CD4-positive, alpha-beta T cell (primary cell): ENCODE measurements around the gene TFG. TPM values are rescaled to one million over a fixed set of nuclear protein-coding genes. Genes with fewer than 3 reads are reported as not detected.
A peak's percentile ranks its signal among the peaks of the same experiment; 100 is the strongest.

ENCODE experiments used
- ATAC-seq: fragments of 200-7000 bp; cut with Tn5 transposase; one replicate; pipeline ENCODE4 v1.10.0; 2022; ENCODE audit warnings: mild to moderate bottlenecking; ENCODE audit not compliant: poor library complexity
- CTCF ChIA-PET: fragments of 350-600 bp; sonication (Branson Sonifier 250); formaldehyde crosslinking; loops from one replicate; lab custom pipeline; 2021; ENCODE audit warnings: antibody characterized with exemption, inconsistent platforms; lab: Charles Lee
- POLR2A ChIA-PET: fragments of 350-600 bp; sonication (Branson Sonifier 250); formaldehyde crosslinking; loops from one replicate; lab custom pipeline; 2021; ENCODE audit warnings: antibody characterized with exemption, inconsistent platforms; lab: Charles Lee
- DNase-seq, 14 experiments: peaks; one replicate each; pipeline ENCODE4 v3.0.0-alpha.2; 2013 to 2020; ENCODE audit warnings: mixed read lengths in 2 of 14
- H3K27ac ChIP-seq, 2 donors: one replicate each; pipeline versions ENCODE4 v1.5.1 to v1.7.0; 2013; ENCODE audit warnings: low read length in 2 of 2, low read depth in 1 of 2, mild to moderate bottlenecking in 1 of 2
- H3K27me3 ChIP-seq, 2 experiments: 1 replicate in 1 of 2; 2 replicates in 1 of 2; pipeline versions ENCODE4 v1.6.1 to v1.7.0; 2013; ENCODE audit warnings: low read length in 2 of 2, control low read depth in 1 of 2, mild to moderate bottlenecking in 1 of 2, moderate library complexity in 1 of 2; ENCODE audit not compliant: insufficient read depth in 2 of 2, control insufficient read depth in 1 of 2
- H3K36me3 ChIP-seq: one replicate; pipeline ENCODE4 v1.6.1; 2013; ENCODE audit warnings: low read length, control low read depth; ENCODE audit not compliant: insufficient read depth
- H3K4me1 ChIP-seq: one replicate; pipeline ENCODE4 v1.6.1; 2013; ENCODE audit warnings: low read length, control low read depth; ENCODE audit not compliant: insufficient read depth
- H3K4me3 ChIP-seq: one replicate; pipeline ENCODE4 v1.5.1; 2013; ENCODE audit warnings: mild to moderate bottlenecking, low read length, moderate library complexity
- H3K9me3 ChIP-seq, 2 experiments: 1 replicate in 1 of 2; 2 replicates in 1 of 2; pipeline versions ENCODE4 v1.6.1 to v1.7.0; 2013; ENCODE audit warnings: low read length in 2 of 2, mild to moderate bottlenecking in 2 of 2, control low read depth in 1 of 2, moderate library complexity in 1 of 2; ENCODE audit not compliant: control insufficient read depth in 1 of 2, insufficient read depth in 1 of 2
- H3K27ac Mint-ChIP-seq: one replicate; pipeline ENCODE4 v1.8.0; 2020; ENCODE audit warnings: mixed read lengths
- H3K27me3 Mint-ChIP-seq: one replicate; pipeline ENCODE4 v1.8.0; 2021; ENCODE audit warnings: mixed read lengths
- H3K36me3 Mint-ChIP-seq: one replicate; pipeline ENCODE4 v1.8.0; 2021; ENCODE audit warnings: low read depth, mixed read lengths
- H3K4me1 Mint-ChIP-seq: one replicate; pipeline ENCODE4 v1.8.0; 2021; ENCODE audit warnings: low read depth, mixed read lengths
- H3K4me3 Mint-ChIP-seq: one replicate; pipeline ENCODE4 v1.8.0; 2020; ENCODE audit warnings: mild to moderate bottlenecking, mixed read lengths
- H3K9me3 Mint-ChIP-seq: one replicate; pipeline ENCODE4 v1.8.0; 2020; ENCODE audit warnings: mixed read lengths
- intact Hi-C, 2 experiments: fragments of 100-400 bp; cut with DNase I in 1 of 2; cut with micrococcal nuclease in 1 of 2; formaldehyde crosslinking; loops; one replicate each; pipeline versions ENCODE4 v1.15.1 to v1.9.0; 2023 to 2025; cut with DNase I, micrococcal nuclease
- total RNA-seq, 174 experiments: library from RNA in 2 of 174; stranded (reverse) in 2 of 174; gene quantifications; one replicate each; pipeline ENCODE4 v1.2.3 and lab custom pipeline; 2021 to 2026
- TF ChIP-seq, protein P1 (sequence below): fragments of 200-600 bp; IDR thresholded peaks from one replicate; pipeline ENCODE4 v1.8.0; 2022; ENCODE audit warnings: antibody characterized with exemption, mild to moderate bottlenecking

Gene TFG
- total RNA-seq, 2 experiments from 2014 or later, result 56.5 to 58.8 TPM

- peaks cover 35% of the 10 kb centered on the region for H3K4me1 Mint-ChIP-seq
- H3K27me3 ChIP-seq, result no peaks in the 10 kb centered on the region
- H3K4me1 ChIP-seq, result no peaks in the 10 kb centered on the region
- H3K4me3 Mint-ChIP-seq, result no peak overlapping the region
- H3K9me3 Mint-ChIP-seq, result no peaks in the 10 kb centered on the region
- DNase-seq (no peak), ATAC-seq (no peak)
- intact Hi-C loops, result no loop called here
- H3K27ac ChIP-seq, result no peak overlapping the region
- no peak overlapping the region for H3K27ac Mint-ChIP-seq
- H3K27me3 Mint-ChIP-seq, result no peaks in the 10 kb centered on the region
- POLR2A ChIA-PET, result no interaction called here
- TF ChIP-seq, protein P1, sequence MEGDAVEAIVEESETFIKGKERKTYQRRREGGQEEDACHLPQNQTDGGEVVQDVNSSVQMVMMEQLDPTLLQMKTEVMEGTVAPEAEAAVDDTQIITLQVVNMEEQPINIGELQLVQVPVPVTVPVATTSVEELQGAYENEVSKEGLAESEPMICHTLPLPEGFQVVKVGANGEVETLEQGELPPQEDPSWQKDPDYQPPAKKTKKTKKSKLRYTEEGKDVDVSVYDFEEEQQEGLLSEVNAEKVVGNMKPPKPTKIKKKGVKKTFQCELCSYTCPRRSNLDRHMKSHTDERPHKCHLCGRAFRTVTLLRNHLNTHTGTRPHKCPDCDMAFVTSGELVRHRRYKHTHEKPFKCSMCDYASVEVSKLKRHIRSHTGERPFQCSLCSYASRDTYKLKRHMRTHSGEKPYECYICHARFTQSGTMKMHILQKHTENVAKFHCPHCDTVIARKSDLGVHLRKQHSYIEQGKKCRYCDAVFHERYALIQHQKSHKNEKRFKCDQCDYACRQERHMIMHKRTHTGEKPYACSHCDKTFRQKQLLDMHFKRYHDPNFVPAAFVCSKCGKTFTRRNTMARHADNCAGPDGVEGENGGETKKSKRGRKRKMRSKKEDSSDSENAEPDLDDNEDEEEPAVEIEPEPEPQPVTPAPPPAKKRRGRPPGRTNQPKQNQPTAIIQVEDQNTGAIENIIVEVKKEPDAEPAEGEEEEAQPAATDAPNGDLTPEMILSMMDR, result no peak
- peaks cover 94% of the 10 kb centered on the region for H3K36me3 Mint-ChIP-seq
- no peak overlapping the region for H3K4me3 ChIP-seq
- H3K36me3 ChIP-seq, result peaks cover 64% of the 10 kb centered on the region
- H3K9me3 ChIP-seq, result no peaks in the 10 kb centered on the region
- CTCF ChIA-PET, result no interaction called here
Observed at GRCh38 chr3:100720426-100720825, 11.1 kb downstream of the TFG start.

DNA sequence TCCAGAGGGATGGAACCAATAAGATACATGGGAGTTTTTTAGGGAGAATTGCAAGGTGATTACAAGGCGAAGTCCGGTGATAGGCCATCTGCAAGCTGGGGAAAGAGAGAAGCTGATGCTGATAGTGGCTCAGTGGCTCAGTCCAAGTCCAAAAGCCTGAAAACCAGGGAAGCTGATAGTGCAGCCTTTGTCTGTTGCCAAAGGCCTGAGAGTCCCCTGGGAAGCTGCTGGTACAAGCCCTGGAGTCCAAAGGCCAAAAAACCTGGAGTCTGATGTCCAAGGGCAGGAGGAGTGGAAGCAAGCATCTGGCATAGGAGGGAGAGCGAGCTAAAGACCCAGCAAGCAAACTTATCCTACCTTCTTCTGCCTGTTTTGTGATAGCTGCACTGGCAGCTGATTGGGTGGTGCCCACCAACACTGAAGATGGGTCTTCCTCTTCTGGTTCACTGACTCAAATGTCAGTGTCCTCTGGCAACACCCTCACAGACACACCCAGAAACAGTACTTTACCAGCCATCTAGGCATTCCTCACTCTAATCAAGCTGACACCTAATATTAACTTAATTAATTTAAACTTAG, 16.7 kb downstream of the TFG start:
- Mint-ChIP-seq H3K36me3 (peaks cover 95% of the 10 kb centered on the region), H3K4me3 (no peak overlapping the region), H3K27me3 (no peaks in the 10 kb centered on the region), H3K27ac (peak overlapping the region; percentile 55), H3K9me3 (no peaks in the 10 kb centered on the region), H3K4me1 (peaks cover 25% of the 10 kb centered on the region)
- intact Hi-C loops, result no loop called here
- ChIA-PET POLR2A (interaction anchor here (1.1 kb wide), 1 partner anchor 17 kb away, joined by 3 read pairs; the partner anchor contains the start of gene TFG), CTCF (interaction anchor here (1.0 kb wide), 1 partner anchor 773 kb away, joined by 3 read pairs; no protein-coding TSS in a partner anchor)
- ATAC-seq (no peak), DNase-seq (no peak)
- Histone ChIP-seq H3K36me3 (peaks cover 58% of the 10 kb centered on the region), H3K27ac (no peak overlapping the region), H3K4me1 (no peaks in the 10 kb centered on the region), H3K4me3 (no peak overlapping the region), H3K27me3 (no peaks in the 10 kb centered on the region), H3K9me3 (no peaks in the 10 kb centered on the region)
- TF ChIP-seq, protein P1, result no peak

- intact Hi-C loops, result no loop called here
- no peaks in the 10 kb centered on the region for H3K27me3 ChIP-seq
- H3K4me1 Mint-ChIP-seq, result peaks cover 25% of the 10 kb centered on the region
- H3K9me3 Mint-ChIP-seq, result no peaks in the 10 kb centered on the region
- H3K27ac ChIP-seq, result no peak overlapping the region
- DNase-seq (no peak), ATAC-seq (no peak)
- H3K27me3 Mint-ChIP-seq, result no peaks in the 10 kb centered on the region
- ChIA-PET POLR2A (interaction anchor here (0.7 to 1.1 kb wide), 2 partner anchors 13 to 17 kb away, joined by 3 read pairs; partner anchors contain the start of gene TFG), CTCF (no interaction called here)
- H3K36me3 Mint-ChIP-seq, result peaks cover 95% of the 10 kb centered on the region
- peaks cover 58% of the 10 kb centered on the region for H3K36me3 ChIP-seq
- no peak overlapping the region for H3K4me3 ChIP-seq
- H3K4me1 ChIP-seq, result no peaks in the 10 kb centered on the region
- H3K4me3 Mint-ChIP-seq, result no peak overlapping the region
- no peaks in the 10 kb centered on the region for H3K9me3 ChIP-seq
- peak overlapping the region; percentile 55 for H3K27ac Mint-ChIP-seq
- TF ChIP-seq, protein P1, result no peak
Observed at GRCh38 chr3:100726706-100727105, 17.4 kb downstream of the TFG start.
